ENCODE results near the gene TTC12.

The TTC12 gene

GRCh38 chr11:113376156-113376555, 61.8 kb downstream of the TTC12 start:
- DNase-seq = no peak

- peak; percentile 24 for DNase-seq
Observed at GRCh38 chr11:113377681-113378412, 63.5 kb downstream of the TTC12 start.

- no peak for DNase-seq
Observed at GRCh38 chr11:113378692-113379091, 64.3 kb downstream of the TTC12 start.

- DNase-seq = no peak
Observed at GRCh38 chr11:113382121-113382520, 67.7 kb downstream of the TTC12 start.

GRCh38 chr11:113384551-113384950, 70.2 kb downstream of the TTC12 start:
- DNase-seq = no peak

- DNase-seq = no peak
Observed at GRCh38 chr11:113385749-113386148, 71.4 kb downstream of the TTC12 start.

GRCh38 chr11:113386866-113387265, 72.5 kb downstream of the TTC12 start:
- no peak for DNase-seq

GRCh38 chr11:113387605-113388211, 73.3 kb downstream of the TTC12 start, which contains the start of gene ANKK1:
Gene ANKK1, plus strand, starts transcription at chr11:113387779. Its CDS starts 106 bp downstream, at chr11:113387885.
- DNase-seq = no peak

- DNase-seq = no peak
Observed at GRCh38 chr11:113389272-113389671, 74.9 kb downstream of the TTC12 start.

- DNase-seq = no peak
Observed at GRCh38 chr11:113392236-113392921, 78.0 kb downstream of the TTC12 start.

- no peak for DNase-seq
Observed at GRCh38 chr11:113393501-113393985, 79.2 kb downstream of the TTC12 start.

GRCh38 chr11:113394919-113395318, 80.5 kb downstream of the TTC12 start:
- no peak for DNase-seq

- DNase-seq = no peak
Observed at GRCh38 chr11:113395782-113396336, 81.5 kb downstream of the TTC12 start.

- DNase-seq = no peak
Observed at GRCh38 chr11:113396690-113397089, 82.3 kb downstream of the TTC12 start.

- DNase-seq = no peak
Observed at GRCh38 chr11:113397212-113397611, 82.8 kb downstream of the TTC12 start.

- no peak for DNase-seq
Observed at GRCh38 chr11:113397821-113398220, 83.4 kb downstream of the TTC12 start.

- no peak for DNase-seq
Observed at GRCh38 chr11:113398669-113399430, 84.5 kb downstream of the TTC12 start.

GRCh38 chr11:113400631-113401230, 86.3 kb downstream of the TTC12 start:
- no peak for DNase-seq

GRCh38 chr11:113401718-113402117, 87.3 kb downstream of the TTC12 start:
- DNase-seq = peak; percentile 67

- DNase-seq = no peak
Observed at GRCh38 chr11:113404859-113405430, 90.6 kb downstream of the TTC12 start.

GRCh38 chr11:113405724-113406478, 91.5 kb downstream of the TTC12 start:
- no peak for DNase-seq

Measured in NCI-H1417 treated with DMSO at 0.1 percent for 48 hours (cell line).